B cell (primary cell): Measurements from ENCODE around the gene PRDX2. TPM values are rescaled to one million over a fixed set of nuclear protein-coding genes. Genes with fewer than 3 reads are reported as not detected.
"Not testable (repeated sequence)": the region's sequence is repeated elsewhere in the genome, so short reads cannot be mapped to it uniquely, and the experiment has no call there.

Experiments used
- ATAC-seq: fragments of 200-7000 bp; cut with Tn5 transposase; one replicate; pipeline ENCODE4 v1.10.0; 2021; ENCODE audit warnings: low read depth, mild to moderate bottlenecking, moderate number of reproducible peaks, moderate library complexity
- CTCF ChIA-PET: fragments of 350-600 bp; sonication (Branson Sonifier 250); formaldehyde crosslinking; loops from one replicate; lab custom pipeline; 2021; ENCODE audit warnings: antibody characterized with exemption, inconsistent platforms; lab: Charles Lee
- POLR2A ChIA-PET: fragments of 350-600 bp; sonication (Branson Sonifier 250); formaldehyde crosslinking; loops from one replicate; lab custom pipeline; 2021; ENCODE audit warnings: antibody characterized with exemption; lab: Charles Lee
- DNase-seq: peaks from one replicate; pipeline ENCODE4 v3.0.0; 2013
- H2AFZ ChIP-seq: 2 replicates; pipeline ENCODE4 v1.6.1; 2012; ENCODE audit warnings: mild to moderate bottlenecking, low read depth, low read length; ENCODE audit not compliant: insufficient read depth, poor library complexity, severe bottlenecking
- H3K27ac ChIP-seq, 2 donors: 1 replicate in 1 of 2; 2 replicates in 1 of 2; pipeline ENCODE4 v1.5.1; 2012 to 2013; ENCODE audit warnings: low read length in 2 of 2, mild to moderate bottlenecking in 2 of 2, moderate library complexity in 1 of 2
- H3K27me3 ChIP-seq, 4 experiments: fragments of 200-600 bp in 1 of 4; sonication (generic) in 1 of 4; replicated peaks in 1 of 4; 1 replicate in 2 of 4; 2 replicates in 2 of 4; pipeline versions ENCODE4 v1.6.1 to v1.7.0; 2013 to 2016; ENCODE audit warnings: low read length in 3 of 4, mild to moderate bottlenecking in 2 of 4, mixed read lengths in 1 of 4, moderate library complexity in 1 of 4; ENCODE audit not compliant: insufficient read depth in 4 of 4, control insufficient read depth in 3 of 4; ENCODE audit errors: control extremely low read depth in 1 of 4
- H3K36me3 ChIP-seq, 2 experiments: replicated peaks in 1 of 2; 1 replicate in 1 of 2; 2 replicates in 1 of 2; pipeline versions ENCODE4 v1.6.1 to v1.7.1; 2013; ENCODE audit warnings: low read length in 1 of 2; ENCODE audit not compliant: insufficient read depth in 2 of 2, control insufficient read depth in 1 of 2; ENCODE audit errors: control extremely low read depth in 1 of 2, extremely low read depth in 1 of 2
- H3K4me1 ChIP-seq, 2 donors: fragments of 200-600 bp in 1 of 2; sonication (generic) in 1 of 2; 1 replicate in 1 of 2; 2 replicates in 1 of 2; pipeline versions ENCODE4 v1.5.1 to v1.6.1; 2013 to 2017; ENCODE audit warnings: low read length in 2 of 2; ENCODE audit not compliant: control insufficient read depth in 2 of 2, insufficient read depth in 2 of 2
- H3K4me2 ChIP-seq: replicated peaks from 2 replicates; pipeline ENCODE3; 2012; ENCODE audit warnings: mild to moderate bottlenecking, low read depth, low read length; ENCODE audit not compliant: poor library complexity, severe bottlenecking
- H3K4me3 ChIP-seq, 5 experiments: fragments of 200-600 bp in 1 of 5; sonication (generic) in 1 of 5; 1 replicate in 3 of 5; 2 replicates in 2 of 5; pipeline versions ENCODE4 v1.5.1 to v1.7.0; 2011 to 2016; ENCODE audit warnings: low read length in 4 of 5, mild to moderate bottlenecking in 4 of 5, low read depth in 2 of 5, control low read depth in 1 of 5, moderate library complexity in 1 of 5; ENCODE audit not compliant: insufficient read depth in 1 of 5; ENCODE audit errors: control extremely low read depth in 1 of 5, extremely low read depth in 1 of 5
- H3K79me2 ChIP-seq: fragments of 200-600 bp; sonication (generic); one replicate; pipeline ENCODE4 v1.6.0; 2016; ENCODE audit warnings: low read length; ENCODE audit not compliant: control insufficient read depth, insufficient read depth
- H3K9ac ChIP-seq: fragments of 200-600 bp; sonication (generic); 2 replicates; pipeline ENCODE4 v1.6.1; 2017; ENCODE audit warnings: mild to moderate bottlenecking, low read length, moderate library complexity
- H3K9me3 ChIP-seq, 3 donors: one replicate each; pipeline versions ENCODE4 v1.6.1 to v1.7.1; 2013; ENCODE audit warnings: low read length in 2 of 3; ENCODE audit not compliant: control insufficient read depth in 2 of 3, insufficient read depth in 1 of 3; ENCODE audit errors: control extremely low read depth in 1 of 3
- H4K20me1 ChIP-seq: 2 replicates; pipeline ENCODE4 v1.6.0; 2012; ENCODE audit warnings: mild to moderate bottlenecking, low read length; ENCODE audit not compliant: insufficient read depth, control insufficient read depth, poor library complexity, severe bottlenecking
- H3K27ac Mint-ChIP-seq: one replicate; pipeline ENCODE4 v1.8.0; 2021; ENCODE audit warnings: mixed read lengths
- H3K27me3 Mint-ChIP-seq: one replicate; pipeline ENCODE4 v1.8.0; 2021; ENCODE audit warnings: mixed read lengths
- H3K4me1 Mint-ChIP-seq: one replicate; pipeline ENCODE4 v1.8.0; 2021; ENCODE audit warnings: mixed read lengths
- H3K4me3 Mint-ChIP-seq: one replicate; pipeline ENCODE4 v1.8.0; 2021; ENCODE audit warnings: mixed read lengths
- H3K9me3 Mint-ChIP-seq: one replicate; pipeline ENCODE4 v1.8.0; 2022; ENCODE audit warnings: mixed read lengths; ENCODE audit not compliant: insufficient read depth
- CTCF ChIP-seq: fragments of 200-600 bp; IDR thresholded peaks from one replicate; pipeline ENCODE4 v1.8.0; 2022; ENCODE audit warnings: antibody characterized with exemption, mild to moderate bottlenecking
- EZH2 ChIP-seq: IDR thresholded peaks from 2 replicates; pipeline ENCODE4 v1.6.1; 2012; ENCODE audit warnings: borderline replicate concordance, low read depth, mild to moderate bottlenecking, moderate library complexity, low read length; ENCODE audit not compliant: insufficient read depth, poor library complexity, severe bottlenecking
- WGBS: methylation state at CpG from one replicate; pipeline ENCODE4 v1.1.5; 2013; ENCODE audit warnings: missing lambda C conversion rate; ENCODE audit not compliant: insufficient coverage; 5-methylcytosine and 5-hydroxymethylcytosine counted together
- intact Hi-C: fragments of 100-400 bp; cut with micrococcal nuclease; formaldehyde crosslinking; loops from one replicate; pipeline ENCODE4 v1.10.0; 2022
- polyA plus RNA-seq: library from polyadenylated mRNA; depleted of rRNA; stranded (reverse); fragments of >200 nt; gene quantifications from 2 replicates; pipeline ENCODE4 v1.2.3, GENCODE V29; 2012
- total RNA-seq, 2 donors: library from RNA; stranded (reverse); fragments of 120-200 nt in 1 of 2; gene quantifications; 1 replicate in 1 of 2; 2 replicates in 1 of 2; pipeline versions ENCODE4 v1.2.3 to v1.2.4, GENCODE V29; 2013 to 2022

Gene PRDX2
- total and polyA plus RNA-seq, 2 donors (not counting 1 experiment from before 2014, with no cell fraction given) = 45.5 to 66.1 TPM

GRCh38 chr19:12847159-12848139, 45.8 kb upstream of the PRDX2 start:
- peak overlapping the region; percentile 55 for H3K4me3 Mint-ChIP-seq
- POLR2A ChIA-PET = interaction anchor here (0.6 to 1.1 kb wide), 4 partner anchors 24 to 85 kb away, joined by 3 to 8 read pairs (median 3); partner anchors contain the start of gene DNASE2
- peak; percentile 100 for TF ChIP-seq CTCF
- TF ChIP-seq EZH2 = no peak
- Histone ChIP-seq H3K9me3 (no peaks in the 10 kb centered on the region), H2AFZ (peak overlapping the region; percentile 71), H3K36me3 (no peaks in the 10 kb centered on the region), H3K4me1 (peaks cover 10% of the 10 kb centered on the region in 2 donors), H3K27ac (no peak overlapping the region), H4K20me1 (no peaks in the 10 kb centered on the region), H3K4me3 (peak overlapping the region in 4 of 5 experiments; percentile 18 to 35 (median 22)), H3K27me3 (peaks cover 0 to 46% (median 12%) of the 10 kb centered on the region in 4 experiments), H3K4me2 (peak overlapping the region; percentile 75), H3K79me2 (no peaks in the 10 kb centered on the region), H3K9ac (peak overlapping the region; percentile 46)
- CTCF ChIA-PET = interaction anchor here (0.5 to 9.9 kb wide), 49 partner anchors 8 to 371 kb away, joined by 3 to 353 read pairs (median 5); partner anchors contain the start of genes BEST2, DNASE2, FARSA and GCDH
- peaks cover 6% of the 10 kb centered on the region for H3K4me1 Mint-ChIP-seq
- H3K27me3 Mint-ChIP-seq = peaks cover 30% of the 10 kb centered on the region
- ATAC-seq (peak; percentile 99), DNase-seq (peak; percentile 87)
- no peaks in the 10 kb centered on the region for H3K9me3 Mint-ChIP-seq
- H3K27ac Mint-ChIP-seq = no peak overlapping the region
- 11% methylated on average over 69 of the region's 69 CpGs for WGBS
- intact Hi-C loops = loop anchor here (1.0 to 2.0 kb wide), 5 partner anchors 51 to 283 kb away; no protein-coding TSS in a partner anchor

- peaks cover 36% of the 10 kb centered on the region for H3K27me3 Mint-ChIP-seq
- 49% methylated on average over 2 of the region's 7 CpGs for WGBS
- not testable (repeated sequence) for H3K27ac Mint-ChIP-seq, H3K79me2 ChIP-seq, DNase-seq, H3K9me3 ChIP-seq, H3K4me3 ChIP-seq, H3K4me1 Mint-ChIP-seq, H4K20me1 ChIP-seq, H3K9me3 Mint-ChIP-seq, H3K9ac ChIP-seq, H3K4me3 Mint-ChIP-seq, H2AFZ ChIP-seq, H3K4me2 ChIP-seq, ATAC-seq, H3K36me3 ChIP-seq, H3K27ac ChIP-seq
- ChIA-PET POLR2A (interaction anchor here (0.6 to 1.1 kb wide), 4 partner anchors 27 to 84 kb away, joined by 3 to 8 read pairs (median 4); no protein-coding TSS in a partner anchor), CTCF (interaction anchor here (0.7 to 9.9 kb wide), 33 partner anchors 9 to 283 kb away, joined by 3 to 353 read pairs (median 5); partner anchors contain the start of genes BEST2, DNASE2, FARSA and HOOK2)
- intact Hi-C loops = loop anchor here (1.0 to 2.0 kb wide), 5 partner anchors 50 to 282 kb away; no protein-coding TSS in a partner anchor
- Histone ChIP-seq H3K4me1 (peaks cover 10 to 13% of the 10 kb centered on the region in 2 donors), H3K27me3 (peaks cover 0 to 53% (median 17%) of the 10 kb centered on the region in 4 experiments)
These were observed 45.0 kb upstream of the PRDX2 start for GRCh38 chr19:12846613-12847012.
